Lung (tissue), 12 donors: Measurements from ENCODE around the gene COPS8. TPM values are rescaled to one million over a fixed set of nuclear protein-coding genes. Genes with fewer than 3 reads are reported as not detected.

ENCODE experiments used
- ATAC-seq: fragments of 200-7000 bp; cut with Tn5 transposase; one replicate; pipeline ENCODE4 v1.9.1; 2020; ENCODE audit warnings: moderate number of reproducible peaks; ENCODE audit not compliant: insufficient read depth, low FRiP score
- DNase-seq, 3 donors: peaks; one replicate each; pipeline ENCODE4 v3.0.0-alpha.2; 2013 to 2017
- H3K27ac ChIP-seq, 2 donors: one replicate each; pipeline ENCODE4 v1.5.1; 2013; ENCODE audit warnings: mild to moderate bottlenecking in 2 of 2, moderate library complexity in 2 of 2, control low read depth in 1 of 2, inconsistent platforms in 1 of 2, low read depth in 1 of 2, low read length in 1 of 2
- H3K27me3 ChIP-seq, 3 donors: one replicate each; pipeline ENCODE4 v1.5.1; 2013; ENCODE audit warnings: low read length in 2 of 3; ENCODE audit not compliant: control insufficient read depth in 3 of 3, insufficient read depth in 3 of 3
- H3K36me3 ChIP-seq, 4 donors: one replicate each; pipeline ENCODE4 v1.5.1; 2013; ENCODE audit warnings: low read length in 4 of 4, mild to moderate bottlenecking in 1 of 4, moderate library complexity in 1 of 4; ENCODE audit not compliant: control insufficient read depth in 4 of 4, insufficient read depth in 4 of 4
- H3K4me1 ChIP-seq, 5 donors: one replicate each; pipeline ENCODE4 v1.5.1; 2013; ENCODE audit warnings: low read length in 5 of 5, mild to moderate bottlenecking in 2 of 5, moderate library complexity in 1 of 5; ENCODE audit not compliant: control insufficient read depth in 5 of 5, insufficient read depth in 5 of 5
- H3K4me3 ChIP-seq: one replicate; pipeline ENCODE4 v1.5.1; 2013; ENCODE audit warnings: mild to moderate bottlenecking, control low read depth, moderate library complexity
- H3K9ac ChIP-seq, 2 donors: one replicate each; pipeline ENCODE4 v1.5.1; 2013; ENCODE audit warnings: low read length in 2 of 2, control low read depth in 1 of 2; ENCODE audit not compliant: insufficient read depth in 1 of 2
- H3K9me3 ChIP-seq, 4 donors: one replicate each; pipeline ENCODE4 v1.5.1; 2013; ENCODE audit warnings: low read length in 3 of 4, mild to moderate bottlenecking in 1 of 4, moderate library complexity in 1 of 4; ENCODE audit not compliant: control insufficient read depth in 4 of 4, insufficient read depth in 3 of 4
- CTCF ChIP-seq: IDR thresholded peaks from 2 replicates; pipeline ENCODE4 v1.5.1; 2012; ENCODE audit warnings: mild to moderate bottlenecking; ENCODE audit errors: control extremely low read depth, extremely low read depth
- WGBS, 2 donors: extraction: QIAGEN DNeasy Blood & Tissue Kit; methylation state at CpG; one replicate each; pipeline ENCODE4 v1.1.7; 2013; 5-methylcytosine and 5-hydroxymethylcytosine counted together
- polyA plus RNA-seq, 2 donors: library from polyadenylated mRNA; stranded (reverse); fragments of 200-250 nt; gene quantifications; one replicate each; pipeline ENCODE4 v1.2.1, GENCODE V29; 2013
- total RNA-seq, 2 donors: library from RNA; depleted of rRNA in 1 of 2; stranded (reverse); fragments of >200 nt in 1 of 2; gene quantifications; one replicate each; pipeline ENCODE4 v1.2.1, GENCODE V29; 2014 to 2021
- donor health status: control.
- donor health status: control.
- donor health status: Bipolar disorder and iron deficiency.
- donor health status: healthy.
- donor health status: DM: yes; HTN: yes; CAD: no.

COPS8 gene
- total and polyA plus RNA-seq, 4 donors = 24.7 to 70.5 (median 36.2) TPM

DNA sequence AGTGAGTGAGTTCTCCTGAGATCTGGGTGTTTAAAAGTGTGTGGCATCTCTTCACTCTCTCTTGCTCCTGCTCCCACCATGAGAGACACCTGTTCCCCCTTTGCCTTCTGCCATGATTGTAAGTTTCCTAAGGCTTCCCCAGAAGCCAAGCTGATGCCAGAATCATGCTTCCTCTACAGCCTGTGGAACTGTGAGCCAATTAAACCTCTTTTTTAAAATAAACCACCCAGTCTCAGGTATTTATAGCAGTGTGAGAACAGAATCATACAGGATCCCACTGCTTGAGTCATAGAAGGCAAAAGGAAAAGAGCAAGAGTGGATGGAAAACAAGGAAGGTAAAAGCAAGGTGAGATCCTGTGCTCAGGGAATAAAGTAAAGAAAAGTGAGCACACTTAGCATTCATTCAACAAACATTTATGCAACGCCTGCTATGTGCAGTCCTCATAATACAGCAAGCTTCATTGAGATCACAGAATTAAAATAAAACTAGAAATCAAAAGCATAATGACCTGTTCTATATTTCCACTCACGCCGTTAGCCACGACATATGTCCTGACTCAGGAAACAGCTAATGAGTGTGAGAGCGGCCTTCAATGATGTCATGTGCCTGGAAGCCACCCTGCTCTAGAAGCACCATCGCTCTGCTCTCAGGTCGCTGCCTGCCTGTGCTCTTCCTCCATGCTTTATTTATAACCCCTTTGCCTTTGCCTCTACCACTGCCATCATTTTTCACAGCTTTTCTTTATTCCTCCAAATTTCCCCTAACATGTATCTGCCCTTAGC, 11.3 kb upstream of the COPS8 start:
- H3K27ac ChIP-seq = peak overlapping the region in 1 of 2 donors; percentile 81
- peaks cover 0 to 2% (median 0%) of the 10 kb centered on the region in 4 donors for H3K9me3 ChIP-seq
- DNase-seq = peak; percentile 81 to 93 (median 92)
- H3K36me3 ChIP-seq = no peaks in the 10 kb centered on the region
- no peak overlapping the region for H3K4me3 ChIP-seq
- no peak for TF ChIP-seq CTCF
- peak overlapping the region in 1 of 2 donors; percentile 68 for H3K9ac ChIP-seq
- ATAC-seq = no peak
- WGBS, 2 donors = 58 to 76% methylated on average over 7 of the region's 7 CpGs
- peaks cover 0 to 36% (median 13%) of the 10 kb centered on the region in 5 donors for H3K4me1 ChIP-seq
- H3K27me3 ChIP-seq = no peaks in the 10 kb centered on the region

DNA sequence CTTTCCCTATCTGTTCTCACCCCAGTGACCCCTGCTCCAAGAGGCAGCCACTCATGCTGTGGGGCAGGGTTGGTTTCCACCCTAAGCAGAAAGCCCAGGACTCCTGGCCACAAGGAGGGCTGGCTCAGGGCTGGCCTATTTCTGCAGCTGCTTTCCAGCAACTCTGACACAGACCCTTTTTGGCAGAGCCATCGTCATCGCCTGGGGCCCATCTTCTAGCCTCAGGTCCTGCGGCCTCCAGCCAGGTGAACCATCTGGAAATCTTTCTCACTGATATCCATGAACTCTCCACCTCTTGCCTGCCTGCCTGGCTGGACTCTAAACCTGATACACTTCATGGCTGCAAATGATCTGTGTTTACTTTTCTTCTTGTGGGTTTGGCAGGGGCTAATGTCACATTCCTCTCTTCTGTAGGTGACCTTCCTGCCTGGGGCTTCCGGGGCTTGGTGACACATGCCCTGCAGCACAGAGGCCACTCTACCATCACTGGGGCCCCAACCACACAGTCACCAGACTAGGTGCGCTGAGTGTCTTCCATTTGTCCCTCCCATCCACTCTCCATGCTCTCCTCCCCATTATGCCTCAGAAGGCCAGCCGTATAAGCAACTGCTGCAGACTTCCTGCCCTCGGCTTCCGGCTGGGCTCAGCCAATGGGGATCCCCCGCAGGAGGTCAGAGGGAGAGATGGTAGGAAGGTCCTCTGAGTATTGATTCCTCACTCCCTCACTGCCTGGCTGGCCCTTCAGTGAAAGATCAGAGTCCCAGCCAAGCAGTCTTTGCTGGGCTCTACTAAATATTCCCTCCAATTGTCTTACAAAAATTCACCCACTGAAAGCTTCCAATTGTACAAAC, 9.7 kb upstream of the COPS8 start:
- H3K27ac ChIP-seq = peak overlapping the region in 1 of 2 donors; percentile 55
- peaks cover 0 to under 1% (median 0%) of the 10 kb centered on the region in 4 donors for H3K9me3 ChIP-seq
- 70 to 84% methylated on average over 9 of the region's 9 CpGs for WGBS, 2 donors
- H3K4me3 ChIP-seq = no peak overlapping the region
- ATAC-seq = peak; percentile 66
- H3K36me3 ChIP-seq = no peaks in the 10 kb centered on the region
- H3K4me1 ChIP-seq = peaks cover 0 to 36% (median 13%) of the 10 kb centered on the region in 5 donors
- no peaks in the 10 kb centered on the region for H3K27me3 ChIP-seq
- no peak for TF ChIP-seq CTCF
- no peak for DNase-seq
- no peak overlapping the region for H3K9ac ChIP-seq

- no peak for DNase-seq
- peaks cover 0 to 3% (median 0%) of the 10 kb centered on the region in 4 donors for H3K36me3 ChIP-seq
- peaks cover 0 to 12% (median 0%) of the 10 kb centered on the region in 5 donors for H3K4me1 ChIP-seq
- no peaks in the 10 kb centered on the region for H3K27me3 ChIP-seq
- H3K9me3 ChIP-seq = peaks cover 0 to 2% (median 0%) of the 10 kb centered on the region in 4 donors
- ATAC-seq = no peak
- H3K9ac ChIP-seq = no peak overlapping the region
- no peak overlapping the region for H3K4me3 ChIP-seq
- WGBS, 2 donors = 92 to 93% methylated on average over 8 of the region's 8 CpGs
- H3K27ac ChIP-seq = no peak overlapping the region
- no peak for TF ChIP-seq CTCF
Measured at GRCh38 chr2:237081596-237081995, 4.1 kb upstream of the COPS8 start.
